Stimulated activated CD4-positive, alpha-beta T cell treated with anti-CD3 and anti-CD28 coated beads, Interleukin-12 subunit alpha, Interleukin-12 subunit beta, amount 100 ng/mL, for 24 hours (primary cell): Measurements from ENCODE around the gene MSTO1.
"Not testable (repeated sequence)": the region's sequence is repeated elsewhere in the genome, so short reads cannot be mapped to it uniquely, and the experiment has no call there.

Source experiments
- DNase-seq, 2 experiments: peaks; one replicate each; pipeline ENCODE4 v3.0.0-alpha.2; 2020; ENCODE audit warnings: low read depth in 2 of 2

MSTO1 gene

GRCh38 chr1:155609515-155610256, at the start of gene MSTO1:
Gene MSTO1, plus strand, starts transcription at chr1:155610218. Its CDS starts 31 bp downstream, at chr1:155610249.
- DNase-seq: peak; percentile 95 to 99

GRCh38 chr1:155561779-155562580, 48.0 kb upstream of the MSTO1 start:
- peak in 1 of 2 experiments; percentile 42 for DNase-seq

GRCh38 chr1:155562581-155563376, 47.2 kb upstream of the MSTO1 start, which contains the start of gene ASH1L:
Gene ASH1L, minus strand, starts transcription at chr1:155562803. Its CDS starts 41,284 bp downstream, at chr1:155521519.
- peak; percentile 84 to 90 for DNase-seq

GRCh38 chr1:155563377-155564022, 46.5 kb upstream of the MSTO1 start:
- not testable (repeated sequence) for DNase-seq

- DNase-seq: no peak
Observed at GRCh38 chr1:155569988-155570592, 39.9 kb upstream of the MSTO1 start.

GRCh38 chr1:155570593-155570990, 39.4 kb upstream of the MSTO1 start:
- DNase-seq: no peak

GRCh38 chr1:155574077-155574476, 35.9 kb upstream of the MSTO1 start:
- DNase-seq: no peak

GRCh38 chr1:155575608-155576007, 34.4 kb upstream of the MSTO1 start:
- DNase-seq: not testable (repeated sequence)

- DNase-seq: not testable (repeated sequence)
Observed at GRCh38 chr1:155583846-155584245, 26.2 kb upstream of the MSTO1 start.

- DNase-seq: not testable (repeated sequence)
Observed at GRCh38 chr1:155589282-155589681, 20.7 kb upstream of the MSTO1 start.

- not testable (repeated sequence) for DNase-seq
Observed at GRCh38 chr1:155590516-155591247, 19.3 kb upstream of the MSTO1 start.

GRCh38 chr1:155591770-155592169, 18.2 kb upstream of the MSTO1 start:
- no peak for DNase-seq

- not testable (repeated sequence) for DNase-seq
Observed at GRCh38 chr1:155595877-155596474, 14.0 kb upstream of the MSTO1 start.

- DNase-seq: no peak
Observed at GRCh38 chr1:155596864-155597263, 13.2 kb upstream of the MSTO1 start.

- DNase-seq: no peak
Observed at GRCh38 chr1:155598842-155599331, 11.1 kb upstream of the MSTO1 start.

- not testable (repeated sequence) for DNase-seq
Observed at GRCh38 chr1:155599828-155600572, 10.0 kb upstream of the MSTO1 start.

- DNase-seq: no peak
Observed at GRCh38 chr1:155607708-155608107, 2.3 kb upstream of the MSTO1 start.

- DNase-seq: no peak
Observed at GRCh38 chr1:155608888-155609225, 1.2 kb upstream of the MSTO1 start.

- not testable (repeated sequence) for DNase-seq
Observed at GRCh38 chr1:155610257-155610647, 234 bp downstream of the MSTO1 start.
